Psoas muscle (tissue), 8 donors: ENCODE results near the gene DNAH11. TPM values are rescaled to one million over a fixed set of nuclear protein-coding genes. Genes with fewer than 3 reads are reported as not detected.
"Not testable (repeated sequence)": the region's sequence is repeated elsewhere in the genome, so short reads cannot be mapped to it uniquely, and the experiment has no call there.

Source experiments
- ATAC-seq, 4 donors: fragments of 200-7000 bp; cut with Tn5 transposase; one replicate each; pipeline ENCODE4 v1.9.1; 2020; ENCODE audit warnings: moderate library complexity in 3 of 4, mild to moderate bottlenecking in 2 of 4
- DNase-seq, 2 donors: peaks; one replicate each; pipeline ENCODE4 v3.0.0-alpha.2; 2020
- H3K27ac ChIP-seq: fragments of 200-600 bp; one replicate; pipeline ENCODE4 v1.8.0; 2022
- H3K27me3 ChIP-seq, 3 donors: fragments of 200-600 bp in 1 of 3; one replicate each; pipeline versions ENCODE4 v1.6.1 to v1.8.0; 2013 to 2022; ENCODE audit warnings: low read length in 2 of 3, mild to moderate bottlenecking in 2 of 3, moderate library complexity in 1 of 3; ENCODE audit not compliant: insufficient read depth in 3 of 3
- H3K36me3 ChIP-seq, 2 donors: fragments of 200-600 bp in 1 of 2; one replicate each; pipeline versions ENCODE4 v1.6.1 to v1.8.0; 2013 to 2022; ENCODE audit warnings: low read depth in 1 of 2, mild to moderate bottlenecking in 1 of 2, moderate library complexity in 1 of 2; ENCODE audit not compliant: insufficient read depth in 1 of 2
- H3K4me1 ChIP-seq: fragments of 200-600 bp; one replicate; pipeline ENCODE4 v1.8.0; 2022
- H3K4me3 ChIP-seq: fragments of 200-600 bp; one replicate; pipeline ENCODE4 v1.8.0; 2022; ENCODE audit warnings: mild to moderate bottlenecking
- H3K9me3 ChIP-seq: fragments of 200-600 bp; one replicate; pipeline ENCODE4 v1.8.0; 2022
- WGBS, 3 donors: extraction: QIAGEN DNeasy Blood & Tissue Kit; methylation state at CpG; one replicate each; pipeline versions ENCODE4 v1.1.6 to v1.1.7; 2013; 5-methylcytosine and 5-hydroxymethylcytosine counted together
- intact Hi-C, 2 donors: fragments of 100-400 bp; cut with DNase I; formaldehyde crosslinking; loops; one replicate each; pipeline versions ENCODE4 v1.11.0 to v1.14.2; 2022
- polyA plus RNA-seq, 3 donors: library from polyadenylated mRNA; stranded (reverse); fragments of 200-250 nt; gene quantifications; one replicate each; pipeline ENCODE4 v1.2.3, GENCODE V29; 2013
- total RNA-seq, 4 donors: library from RNA; stranded (reverse); fragmentation: NEBNext Ultra II Directional in 2 of 4; extraction: Animal tissue kit (Norgen Biotek cat#: 25700) in 2 of 4; gene quantifications; one replicate each; pipeline versions ENCODE4 v1.2.1 to v1.2.4, GENCODE V29; 2021 to 2023
- TF ChIP-seq, protein P1 (sequence below): fragments of 200-600 bp; IDR thresholded peaks from one replicate; pipeline ENCODE4 v1.8.0; 2022; ENCODE audit warnings: antibody characterized with exemption
- donor health status: healthy with polysubstance abuse.
- donor health status: DM: no; HTN: no; CAD: no; lungs with moderate emphysema.
- donor health status: Bipolar disorder and iron deficiency.
- donor health status: healthy.
- donor health status: DM: yes; HTN: yes; CAD: no.
- donor health status: DM: no; HTN: no; CAD: no.
- donor health status: DM: no; HTN: no; CAD: no.
- donor health status: DM: yes; HTN: yes; CAD: no.

DNAH11 gene
- total and polyA plus RNA-seq, 7 donors, result 0.01 to 0.93 (median 0.28) TPM

DNA sequence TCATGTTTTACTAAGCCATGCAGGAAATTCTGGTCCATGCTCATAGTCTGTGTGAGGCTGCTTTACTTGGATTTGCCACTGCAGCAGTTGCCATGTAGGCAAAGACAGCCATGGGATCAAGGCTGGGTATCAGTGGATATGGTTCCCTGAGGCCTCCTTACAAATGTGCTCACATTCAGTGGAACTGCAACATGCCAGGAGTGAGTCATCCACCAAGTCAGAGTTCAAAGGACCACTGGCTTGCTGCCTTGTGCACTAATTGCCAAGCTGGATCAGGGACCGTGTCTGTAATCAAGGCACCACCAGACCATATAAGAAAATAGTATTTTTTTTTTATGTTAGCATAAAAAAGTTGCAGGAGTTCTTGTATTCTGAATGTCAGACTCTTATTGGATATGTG, 301.9 kb downstream of the DNAH11 start:
- ATAC-seq, result no peak
- whole genome bisulfite sequencing, 3 donors, result 32 to 38% (median 35%) methylated on average over 1 of the region's 1 CpG

DNA sequence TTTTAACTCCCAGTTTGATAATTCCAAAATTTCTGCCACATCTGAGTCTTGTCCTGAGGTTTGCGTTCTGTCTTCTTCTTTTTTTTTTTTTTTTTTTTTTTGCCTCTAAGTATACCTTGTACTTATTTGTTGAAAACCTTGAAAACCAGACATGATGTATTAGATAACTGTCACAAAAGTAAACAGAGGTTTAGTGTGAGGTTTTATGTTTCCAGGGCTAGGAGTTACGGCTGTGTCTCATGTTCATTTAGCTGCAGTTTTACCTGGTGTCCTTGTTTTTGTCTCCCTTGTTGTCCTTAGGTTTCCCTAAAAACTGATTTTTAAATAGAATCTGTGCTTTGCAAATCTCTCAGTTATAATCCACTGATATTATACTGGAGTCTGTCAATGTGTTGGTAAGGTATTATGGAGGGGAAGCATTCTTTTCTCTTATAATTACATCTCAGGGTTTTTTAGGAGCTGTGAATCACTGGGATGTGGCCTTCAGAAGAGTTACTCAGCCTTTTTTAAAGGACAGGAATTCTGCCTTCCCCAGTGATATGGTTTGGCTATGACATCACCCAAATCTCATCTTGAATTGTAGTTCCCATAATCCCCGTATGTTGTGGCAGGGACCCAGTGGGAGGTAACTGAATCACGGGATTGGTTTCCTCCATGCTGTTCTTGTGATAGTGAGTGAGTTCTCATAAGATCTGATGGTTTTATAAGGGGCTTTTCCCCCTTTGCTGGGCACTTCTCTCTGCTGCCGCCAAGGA, 307.9 kb downstream of the DNAH11 start:
- H3K27ac ChIP-seq, result no peak overlapping the region
- no peaks in the 10 kb centered on the region for H3K27me3 ChIP-seq
- H3K36me3 ChIP-seq, result no peaks in the 10 kb centered on the region
- no peaks in the 10 kb centered on the region for H3K4me1 ChIP-seq
- no peaks in the 10 kb centered on the region for H3K9me3 ChIP-seq
- intact Hi-C loops, result no loop called here
- no peak for DNase-seq
- no peak for ATAC-seq
- 70 to 75% (median 71%) methylated on average over 5 of the region's 5 CpGs for WGBS, 3 donors
- no peak overlapping the region for H3K4me3 ChIP-seq
- TF ChIP-seq, protein P1, sequence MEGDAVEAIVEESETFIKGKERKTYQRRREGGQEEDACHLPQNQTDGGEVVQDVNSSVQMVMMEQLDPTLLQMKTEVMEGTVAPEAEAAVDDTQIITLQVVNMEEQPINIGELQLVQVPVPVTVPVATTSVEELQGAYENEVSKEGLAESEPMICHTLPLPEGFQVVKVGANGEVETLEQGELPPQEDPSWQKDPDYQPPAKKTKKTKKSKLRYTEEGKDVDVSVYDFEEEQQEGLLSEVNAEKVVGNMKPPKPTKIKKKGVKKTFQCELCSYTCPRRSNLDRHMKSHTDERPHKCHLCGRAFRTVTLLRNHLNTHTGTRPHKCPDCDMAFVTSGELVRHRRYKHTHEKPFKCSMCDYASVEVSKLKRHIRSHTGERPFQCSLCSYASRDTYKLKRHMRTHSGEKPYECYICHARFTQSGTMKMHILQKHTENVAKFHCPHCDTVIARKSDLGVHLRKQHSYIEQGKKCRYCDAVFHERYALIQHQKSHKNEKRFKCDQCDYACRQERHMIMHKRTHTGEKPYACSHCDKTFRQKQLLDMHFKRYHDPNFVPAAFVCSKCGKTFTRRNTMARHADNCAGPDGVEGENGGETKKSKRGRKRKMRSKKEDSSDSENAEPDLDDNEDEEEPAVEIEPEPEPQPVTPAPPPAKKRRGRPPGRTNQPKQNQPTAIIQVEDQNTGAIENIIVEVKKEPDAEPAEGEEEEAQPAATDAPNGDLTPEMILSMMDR, result no peak

More for the DNA sequence above, 301.9 kb downstream of the DNAH11 start:
- H3K4me1 ChIP-seq, result no peaks in the 10 kb centered on the region
- H3K27me3 ChIP-seq, result no peaks in the 10 kb centered on the region
- DNase-seq, result no peak
- intact Hi-C loops, result no loop called here
- no peaks in the 10 kb centered on the region for H3K9me3 ChIP-seq
- H3K36me3 ChIP-seq, result no peaks in the 10 kb centered on the region
- H3K4me3 ChIP-seq, result no peak overlapping the region
- TF ChIP-seq, protein P1, result no peak
- H3K27ac ChIP-seq, result no peak overlapping the region

DNA sequence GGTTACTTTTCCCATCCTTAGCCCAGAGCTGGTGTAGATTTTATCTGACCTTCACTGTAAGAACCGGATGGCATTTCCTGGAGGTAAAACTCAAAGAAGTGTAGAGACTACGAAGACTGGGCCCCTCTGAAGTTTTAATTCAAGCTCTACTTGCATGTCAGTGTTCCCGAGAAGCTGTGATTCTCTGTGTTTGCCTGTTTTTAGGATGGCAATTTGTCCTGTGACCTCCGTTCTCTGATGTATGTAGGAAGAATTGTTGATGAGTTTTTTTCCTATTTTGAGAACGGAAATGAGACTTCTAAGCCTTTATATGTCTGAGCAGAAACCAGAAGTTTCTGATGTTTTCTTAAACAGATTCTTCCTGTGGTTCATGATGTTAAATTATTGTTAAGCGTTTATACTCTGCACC, 308.7 kb downstream of the DNAH11 start:
- Histone ChIP-seq H3K27ac (no peak overlapping the region), H3K9me3 (no peaks in the 10 kb centered on the region), H3K36me3 (no peaks in the 10 kb centered on the region), H3K4me3 (no peak overlapping the region), H3K4me1 (no peaks in the 10 kb centered on the region), H3K27me3 (no peaks in the 10 kb centered on the region)
- ATAC-seq (no peak), DNase-seq (no peak)
- intact Hi-C loops, result no loop called here
- 60 to 69% (median 64%) methylated on average over 6 of the region's 6 CpGs for WGBS, 3 donors
- TF ChIP-seq, protein P1, result no peak

DNA sequence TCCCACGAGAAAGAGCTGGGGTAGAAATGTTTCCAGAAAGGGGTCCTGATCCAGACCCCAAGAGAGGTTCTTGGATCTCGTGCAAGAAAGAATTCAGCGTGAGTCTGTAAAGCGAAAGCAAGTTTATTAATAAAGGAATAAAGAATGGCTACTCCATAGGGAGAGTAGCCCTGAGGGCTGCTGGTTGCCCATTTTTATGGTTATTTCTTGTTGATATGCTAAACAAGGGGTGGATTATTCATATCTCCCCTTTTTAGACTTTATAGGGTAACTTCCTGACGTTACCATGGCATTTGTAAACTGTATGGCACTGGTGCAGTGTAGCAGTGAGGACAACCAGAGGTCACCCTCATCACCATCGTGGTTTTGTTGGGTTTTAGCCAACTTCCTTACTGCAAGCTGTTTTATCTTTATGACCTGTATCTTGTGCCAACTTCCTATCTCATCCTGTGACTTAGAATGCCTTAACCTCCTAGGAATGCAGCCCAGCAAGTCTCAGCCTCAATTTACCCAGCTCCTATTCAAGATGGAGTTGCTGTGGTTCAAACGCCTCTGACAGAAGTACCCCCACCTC, 322.9 kb downstream of the DNAH11 start:
- H3K27me3 ChIP-seq, ATAC-seq, H3K27ac ChIP-seq, H3K9me3 ChIP-seq, H3K4me1 ChIP-seq, H3K4me3 ChIP-seq, intact Hi-C loops, H3K36me3 ChIP-seq, DNase-seq: not testable (repeated sequence)
- WGBS, 3 donors, result 62 to 69% (median 65%) methylated on average over 7 of the region's 7 CpGs

DNA sequence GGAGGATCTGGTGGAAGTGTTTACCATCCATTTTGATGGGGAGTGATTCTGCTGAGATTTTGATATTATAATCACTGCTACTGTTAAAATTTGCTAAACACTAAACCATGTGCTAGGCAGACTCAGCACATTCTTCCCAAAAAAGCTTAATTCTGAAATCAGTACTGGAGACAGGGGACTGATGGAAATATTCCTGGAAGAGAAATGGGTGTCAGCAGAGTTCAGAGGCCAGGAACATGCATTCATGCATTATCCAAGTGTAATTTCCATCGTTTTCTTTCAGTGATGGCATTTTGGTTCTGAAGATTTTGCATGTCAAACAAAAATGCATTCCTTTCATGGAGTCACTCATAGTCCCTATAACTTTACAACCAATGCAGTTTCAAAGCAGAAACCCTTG, 323.9 kb downstream of the DNAH11 start:
- TF ChIP-seq, protein P1, result no peak
- Histone ChIP-seq H3K36me3 (no peaks in the 10 kb centered on the region), H3K4me3 (no peak overlapping the region), H3K9me3 (no peaks in the 10 kb centered on the region), H3K4me1 (no peaks in the 10 kb centered on the region), H3K27ac (no peak overlapping the region), H3K27me3 (no peaks in the 10 kb centered on the region)
- intact Hi-C loops, result no loop called here
- 30 to 66% (median 44%) methylated on average over 1 of the region's 1 CpG for WGBS, 3 donors
- DNase-seq (no peak), ATAC-seq (no peak)
